Osteocyte (in vitro differentiated cells): Measurements from ENCODE around the gene PDK4. TPM values are rescaled to one million over a fixed set of nuclear protein-coding genes. Genes with fewer than 3 reads are reported as not detected.

Source experiments
- DNase-seq: peaks from one replicate; pipeline ENCODE4 v3.0.0; 2021; ENCODE audit warnings: mixed read lengths; ENCODE audit not compliant: unreplicated experiment; ENCODE audit errors: extremely low spot score
- H3K27ac Mint-ChIP-seq: one replicate; pipeline ENCODE4 v1.8.0; 2021; ENCODE audit warnings: mild to moderate bottlenecking, mixed read lengths; ENCODE audit not compliant: unreplicated experiment
- H3K27me3 Mint-ChIP-seq: one replicate; pipeline ENCODE4 v1.8.0; 2021; ENCODE audit warnings: mixed read lengths; ENCODE audit not compliant: unreplicated experiment
- H3K36me3 Mint-ChIP-seq: one replicate; pipeline ENCODE4 v1.8.0; 2021; ENCODE audit warnings: mixed read lengths; ENCODE audit not compliant: unreplicated experiment
- H3K4me1 Mint-ChIP-seq: one replicate; pipeline ENCODE4 v1.8.0; 2021; ENCODE audit warnings: mixed read lengths; ENCODE audit not compliant: unreplicated experiment
- H3K4me3 Mint-ChIP-seq: one replicate; pipeline ENCODE4 v1.8.0; 2021; ENCODE audit warnings: mild to moderate bottlenecking, moderate library complexity, mixed read lengths; ENCODE audit not compliant: unreplicated experiment
- H3K9me3 Mint-ChIP-seq: one replicate; pipeline ENCODE4 v1.8.0; 2021; ENCODE audit warnings: mixed read lengths; ENCODE audit not compliant: unreplicated experiment
- CTCF ChIP-seq: fragments of 200-600 bp; sonication (generic); IDR thresholded peaks from 2 replicates; pipeline ENCODE4 v1.5.0; 2021; ENCODE audit warnings: antibody characterized with exemption, mild to moderate bottlenecking, moderate library complexity
- total RNA-seq: library from RNA; stranded (reverse); gene quantifications from 2 replicates; pipeline ENCODE4 v1.2.1, GENCODE V29; 2021

Gene PDK4
- total RNA-seq, 1 donor from 2014 or later = 0.56 TPM

GRCh38 chr7:95602421-95602820 is 6.1 kb upstream of the PDK4 start:
- DNase-seq = no peak
- H3K27me3 Mint-ChIP-seq = peaks cover 25% of the 10 kb centered on the region

DNA sequence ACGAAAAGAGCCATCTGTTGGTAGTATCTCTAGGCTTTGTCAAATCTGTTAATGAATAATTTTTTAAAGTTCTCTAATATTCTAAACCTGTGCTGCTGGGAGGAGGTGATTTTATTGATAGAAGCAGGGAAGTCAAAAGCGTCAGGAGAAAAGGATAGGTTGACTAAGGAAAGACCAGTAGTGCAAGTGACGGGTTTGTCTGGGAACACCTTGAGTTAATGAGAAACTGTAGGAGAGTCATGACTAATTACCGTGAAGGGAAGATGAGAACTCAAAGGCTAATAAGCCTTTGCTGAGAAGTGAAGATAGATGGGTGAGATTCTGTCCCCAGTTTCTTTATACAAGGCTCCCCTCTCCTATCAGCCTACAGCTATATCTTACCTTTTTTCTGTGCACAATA is 5.0 kb upstream of the PDK4 start:
- no peak for TF ChIP-seq CTCF

More at GRCh38 chr7:95602421-95602820, 6.1 kb upstream of the PDK4 start:
- Mint-ChIP-seq H3K4me3 (no peak overlapping the region), H3K9me3 (no peaks in the 10 kb centered on the region), H3K27ac (no peak overlapping the region), H3K4me1 (no peaks in the 10 kb centered on the region), H3K36me3 (no peaks in the 10 kb centered on the region)
- TF ChIP-seq CTCF = no peak

GRCh38 chr7:95599069-95599468 is 2.8 kb upstream of the PDK4 start:
- Mint-ChIP-seq H3K4me3 (no peak overlapping the region), H3K36me3 (no peaks in the 10 kb centered on the region), H3K27ac (no peak overlapping the region), H3K4me1 (peaks cover 15% of the 10 kb centered on the region), H3K27me3 (peaks cover 32% of the 10 kb centered on the region), H3K9me3 (no peaks in the 10 kb centered on the region)
- DNase-seq = no peak
- no peak for TF ChIP-seq CTCF

More for the DNA sequence above, 5.0 kb upstream of the PDK4 start:
- H3K36me3 Mint-ChIP-seq = no peaks in the 10 kb centered on the region
- no peak overlapping the region for H3K4me3 Mint-ChIP-seq
- no peak for DNase-seq
- H3K27ac Mint-ChIP-seq = no peak overlapping the region
- no peaks in the 10 kb centered on the region for H3K9me3 Mint-ChIP-seq
- H3K27me3 Mint-ChIP-seq = peaks cover 25% of the 10 kb centered on the region
- H3K4me1 Mint-ChIP-seq = peaks cover 7% of the 10 kb centered on the region

GRCh38 chr7:95598511-95598910 is 2.2 kb upstream of the PDK4 start:
- DNase-seq = no peak
- Mint-ChIP-seq H3K4me1 (peaks cover 15% of the 10 kb centered on the region), H3K9me3 (no peaks in the 10 kb centered on the region), H3K27me3 (peaks cover 32% of the 10 kb centered on the region), H3K4me3 (no peak overlapping the region), H3K36me3 (no peaks in the 10 kb centered on the region), H3K27ac (no peak overlapping the region)
- TF ChIP-seq CTCF = no peak

GRCh38 chr7:95595746-95596197 is 544 bp downstream of the PDK4 start:
- Mint-ChIP-seq H3K4me1 (peaks cover 15% of the 10 kb centered on the region), H3K4me3 (peak overlapping the region; percentile 87), H3K36me3 (no peaks in the 10 kb centered on the region), H3K27ac (peak overlapping the region; percentile 3), H3K27me3 (peaks cover 22% of the 10 kb centered on the region), H3K9me3 (no peaks in the 10 kb centered on the region)
- TF ChIP-seq CTCF = no peak
- no peak for DNase-seq
